Tibial nerve (tissue), 4 donors: ENCODE data around the gene BLM.

Experiments
- CTCF ChIP-seq, 5 experiments: fragments of 200-600 bp in 3 of 5; fragments of 450-650 bp in 2 of 5; sonication (generic) in 3 of 5; IDR thresholded peaks; one replicate each; pipeline ENCODE4 v1.5.1; 2016 to 2019; ENCODE audit warnings: antibody characterized with exemption in 5 of 5, mild to moderate bottlenecking in 3 of 5, moderate library complexity in 2 of 5
- EP300 ChIP-seq, 2 donors: sonication (generic); formaldehyde crosslinking; IDR thresholded peaks; one replicate each; pipeline ENCODE4 v1.6.1; 2017; ENCODE audit warnings: antibody characterized with exemption in 2 of 2, mild to moderate bottlenecking in 1 of 2
- POLR2A ChIP-seq, 2 donors: fragments of 450-650 bp; IDR thresholded peaks; one replicate each; pipeline ENCODE4 v1.6.1; 2017; ENCODE audit warnings: antibody characterized with exemption in 2 of 2, mild to moderate bottlenecking in 2 of 2, moderate library complexity in 2 of 2

GRCh38 chr15:90851940-90852339 lies 134.8 kb downstream of the BLM start:
- TF ChIP-seq EP300 (IDR thresholded peaks at IDR 0.05) = no peak
- no peak for TF ChIP-seq CTCF (IDR thresholded peaks at IDR 0.05)
- TF ChIP-seq POLR2A (IDR thresholded peaks at IDR 0.05) = no peak
